ENCODE results near the gene RXYLT1.

The RXYLT1 gene

DNA sequence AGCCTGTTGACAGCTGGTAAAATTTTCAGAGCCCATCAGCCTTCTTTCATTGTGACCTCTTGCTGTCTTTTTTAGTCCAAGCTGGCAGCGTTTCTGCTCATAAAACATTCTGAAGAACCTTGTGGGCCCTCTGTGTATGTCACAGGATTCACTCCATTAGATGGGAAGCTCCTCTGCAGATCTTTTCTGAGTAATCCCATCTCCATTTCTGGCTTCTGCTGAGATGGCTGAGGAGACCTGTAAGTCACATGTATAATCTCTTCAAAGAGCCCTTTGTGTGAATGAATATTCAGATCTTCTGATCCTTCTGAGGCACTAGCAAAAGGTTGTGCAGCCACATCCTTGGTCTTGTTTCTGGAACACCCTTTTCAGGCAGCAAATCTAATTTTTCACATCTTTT lies 2.8 kb downstream of the RXYLT1 start:
- TF ChIP-seq, protein P1, sequence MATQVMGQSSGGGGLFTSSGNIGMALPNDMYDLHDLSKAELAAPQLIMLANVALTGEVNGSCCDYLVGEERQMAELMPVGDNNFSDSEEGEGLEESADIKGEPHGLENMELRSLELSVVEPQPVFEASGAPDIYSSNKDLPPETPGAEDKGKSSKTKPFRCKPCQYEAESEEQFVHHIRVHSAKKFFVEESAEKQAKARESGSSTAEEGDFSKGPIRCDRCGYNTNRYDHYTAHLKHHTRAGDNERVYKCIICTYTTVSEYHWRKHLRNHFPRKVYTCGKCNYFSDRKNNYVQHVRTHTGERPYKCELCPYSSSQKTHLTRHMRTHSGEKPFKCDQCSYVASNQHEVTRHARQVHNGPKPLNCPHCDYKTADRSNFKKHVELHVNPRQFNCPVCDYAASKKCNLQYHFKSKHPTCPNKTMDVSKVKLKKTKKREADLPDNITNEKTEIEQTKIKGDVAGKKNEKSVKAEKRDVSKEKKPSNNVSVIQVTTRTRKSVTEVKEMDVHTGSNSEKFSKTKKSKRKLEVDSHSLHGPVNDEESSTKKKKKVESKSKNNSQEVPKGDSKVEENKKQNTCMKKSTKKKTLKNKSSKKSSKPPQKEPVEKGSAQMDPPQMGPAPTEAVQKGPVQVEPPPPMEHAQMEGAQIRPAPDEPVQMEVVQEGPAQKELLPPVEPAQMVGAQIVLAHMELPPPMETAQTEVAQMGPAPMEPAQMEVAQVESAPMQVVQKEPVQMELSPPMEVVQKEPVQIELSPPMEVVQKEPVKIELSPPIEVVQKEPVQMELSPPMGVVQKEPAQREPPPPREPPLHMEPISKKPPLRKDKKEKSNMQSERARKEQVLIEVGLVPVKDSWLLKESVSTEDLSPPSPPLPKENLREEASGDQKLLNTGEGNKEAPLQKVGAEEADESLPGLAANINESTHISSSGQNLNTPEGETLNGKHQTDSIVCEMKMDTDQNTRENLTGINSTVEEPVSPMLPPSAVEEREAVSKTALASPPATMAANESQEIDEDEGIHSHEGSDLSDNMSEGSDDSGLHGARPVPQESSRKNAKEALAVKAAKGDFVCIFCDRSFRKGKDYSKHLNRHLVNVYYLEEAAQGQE (IDR thresholded peaks at IDR 0.05; ENCODE audit: insufficient read depth in 1 of 2, low read depth in 2 of 2, low read length in 2 of 2), result no peak
- no peak for TF ChIP-seq SIN3A (IDR thresholded peaks at IDR 0.05; ENCODE audit: borderline replicate concordance, insufficient read depth, low read length)
- no peak for TF ChIP-seq TAF1 (IDR thresholded peaks at IDR 0.05; ENCODE audit: borderline replicate concordance, insufficient read depth, low read length)
- no peak for TF ChIP-seq FOXP2 (optimal IDR thresholded peaks at IDR 0.05; ENCODE audit: borderline replicate concordance, extremely low read depth, extremely low read length, insufficient read depth)
- no peak for TF ChIP-seq POLR2AphosphoS5 (IDR thresholded peaks at IDR 0.05; ENCODE audit: low read depth, low read length)

DNA sequence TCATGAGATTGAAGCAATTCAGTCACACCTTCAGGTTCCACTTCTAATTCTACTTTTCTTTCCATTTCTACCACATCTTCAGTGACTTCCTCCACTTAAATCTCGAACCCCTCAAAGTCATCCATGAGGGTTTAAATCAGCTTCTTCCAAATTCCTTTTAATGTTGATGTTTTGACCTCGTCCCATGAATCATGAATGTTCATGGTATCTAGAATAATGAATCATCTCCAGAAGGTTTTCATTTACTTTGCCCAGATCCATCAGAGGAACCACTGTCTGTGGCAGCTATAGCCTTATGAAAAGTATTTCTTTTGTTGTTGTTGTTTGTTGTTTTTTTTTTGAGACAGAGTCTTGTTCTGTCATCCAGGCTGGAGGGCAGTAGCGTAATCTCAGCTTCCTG lies 7.6 kb downstream of the RXYLT1 start:
- no peak for TF ChIP-seq FOXP2 (optimal IDR thresholded peaks at IDR 0.05; ENCODE audit: borderline replicate concordance, extremely low read depth, extremely low read length, insufficient read depth)
- no peak for TF ChIP-seq SIN3A (IDR thresholded peaks at IDR 0.05; ENCODE audit: borderline replicate concordance, insufficient read depth, low read length)
- TF ChIP-seq, protein P1 (IDR thresholded peaks at IDR 0.05; ENCODE audit: insufficient read depth in 1 of 2, low read depth in 2 of 2, low read length in 2 of 2), result no peak
- no peak for TF ChIP-seq POLR2AphosphoS5 (IDR thresholded peaks at IDR 0.05; ENCODE audit: low read depth, low read length)

DNA sequence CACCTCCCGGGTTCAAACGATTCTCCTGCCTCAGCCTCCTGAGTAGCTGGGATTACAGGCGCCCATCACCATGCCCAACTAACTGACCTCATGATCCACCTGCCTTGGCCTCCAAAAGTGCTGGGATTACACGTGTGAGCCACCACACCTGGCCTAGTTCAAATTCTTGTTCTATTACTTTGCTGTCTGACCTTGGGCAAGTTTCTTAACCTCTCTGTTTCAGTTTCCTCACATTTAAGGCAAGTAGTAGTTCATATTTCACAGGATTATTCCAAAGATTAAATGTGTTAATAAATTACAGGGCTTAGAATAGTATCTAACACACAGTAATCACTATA lies 10.9 kb downstream of the RXYLT1 start:
- TF ChIP-seq, protein P1 (IDR thresholded peaks at IDR 0.05; ENCODE audit: insufficient read depth in 1 of 2, low read depth in 2 of 2, low read length in 2 of 2), result no peak
- TF ChIP-seq POLR2AphosphoS5 (IDR thresholded peaks at IDR 0.05; ENCODE audit: low read depth, low read length), result no peak
- no peak for TF ChIP-seq SIN3A (IDR thresholded peaks at IDR 0.05; ENCODE audit: borderline replicate concordance, insufficient read depth, low read length)
- no peak for TF ChIP-seq FOXP2 (optimal IDR thresholded peaks at IDR 0.05; ENCODE audit: borderline replicate concordance, extremely low read depth, extremely low read length, insufficient read depth)
- TF ChIP-seq TAF1 (IDR thresholded peaks at IDR 0.05; ENCODE audit: borderline replicate concordance, insufficient read depth, low read length), result no peak

DNA sequence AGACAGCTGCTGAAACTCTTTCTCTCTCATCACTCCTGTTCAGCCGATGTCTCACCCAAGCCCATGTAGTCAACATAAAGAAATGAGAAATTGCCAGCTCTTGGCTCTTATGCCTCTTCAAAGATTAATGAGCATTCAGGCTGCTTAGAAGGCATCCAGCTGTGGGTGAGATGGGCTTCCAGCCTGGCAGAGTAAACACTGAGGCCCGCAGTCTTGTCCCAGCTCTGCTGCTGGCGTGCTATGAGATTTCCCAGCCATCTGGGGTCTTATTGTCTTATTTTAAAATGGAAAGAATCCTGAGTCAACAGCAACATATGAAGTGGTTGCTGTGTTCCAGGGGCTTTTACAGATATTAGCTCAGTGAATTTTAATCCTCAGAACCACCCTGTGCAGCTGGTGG lies 12.6 kb downstream of the RXYLT1 start:
- TF ChIP-seq TAF1 (IDR thresholded peaks at IDR 0.05; ENCODE audit: borderline replicate concordance, insufficient read depth, low read length) (no peak), POLR2AphosphoS5 (IDR thresholded peaks at IDR 0.05; ENCODE audit: low read depth, low read length) (no peak), FOXP2 (optimal IDR thresholded peaks at IDR 0.05; ENCODE audit: borderline replicate concordance, extremely low read depth, extremely low read length, insufficient read depth) (no peak), SIN3A (IDR thresholded peaks at IDR 0.05; ENCODE audit: borderline replicate concordance, insufficient read depth, low read length) (no peak)
- TF ChIP-seq, protein P1 (IDR thresholded peaks at IDR 0.05; ENCODE audit: insufficient read depth in 1 of 2, low read depth in 2 of 2, low read length in 2 of 2), result no peak

DNA sequence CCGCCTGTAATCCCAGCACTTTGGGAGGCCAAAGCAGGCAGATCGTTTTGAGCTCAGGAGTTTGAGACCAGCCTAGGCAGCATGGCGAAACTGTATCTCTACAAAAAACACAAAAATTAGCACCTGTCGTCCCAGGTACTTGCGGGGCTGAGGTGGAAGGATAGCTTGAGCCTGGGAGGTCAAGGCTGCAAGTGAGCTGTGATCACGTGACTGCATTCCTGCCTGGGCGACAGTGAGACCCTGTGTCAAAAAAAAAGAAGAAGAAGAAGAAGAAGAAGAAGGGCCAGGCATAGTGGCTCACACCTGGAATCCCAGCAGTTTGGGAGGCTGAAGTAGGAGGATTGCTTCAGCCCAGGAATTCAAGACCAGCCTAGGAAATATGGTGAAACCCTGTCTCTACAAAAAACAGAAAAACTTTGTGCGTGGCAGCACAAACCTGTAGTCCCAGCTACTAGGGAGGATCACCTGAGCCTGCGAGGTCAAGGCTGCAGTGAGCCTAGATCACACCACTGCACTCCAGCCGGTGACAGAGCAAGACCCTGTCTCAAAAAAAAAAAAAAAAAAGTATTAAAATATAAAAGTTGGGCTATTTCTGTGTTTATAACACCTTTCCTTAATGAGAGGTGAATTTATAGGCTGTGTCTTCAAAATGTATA lies 15.5 kb downstream of the RXYLT1 start:
- TF ChIP-seq POLR2AphosphoS5 (IDR thresholded peaks at IDR 0.05; ENCODE audit: low read depth, low read length), result no peak
- no peak for TF ChIP-seq TAF1 (IDR thresholded peaks at IDR 0.05; ENCODE audit: borderline replicate concordance, insufficient read depth, low read length)
- no peak for TF ChIP-seq SIN3A (IDR thresholded peaks at IDR 0.05; ENCODE audit: borderline replicate concordance, insufficient read depth, low read length)
- TF ChIP-seq, protein P1 (IDR thresholded peaks at IDR 0.05; ENCODE audit: insufficient read depth in 1 of 2, low read depth in 2 of 2, low read length in 2 of 2), result no peak
- no peak for TF ChIP-seq FOXP2 (optimal IDR thresholded peaks at IDR 0.05; ENCODE audit: borderline replicate concordance, extremely low read depth, extremely low read length, insufficient read depth)

Measured in PFSK-1 (cell line).